NOMO-1 treated with DMSO at 0.1 percent for 48 hours (cell line): ENCODE data around the gene WIPF2.

Experiments used
- DNase-seq: peaks from one replicate; lab custom pipeline; 2025; ENCODE audit not compliant: unreplicated experiment; lab: John Stamatoyannopoulos, UW

Gene WIPF2

GRCh38 chr17:40244255-40244654 lies 25.2 kb downstream of the WIPF2 start:
- no peak for DNase-seq

- no peak for DNase-seq
Measured at GRCh38 chr17:40247926-40248495, 28.9 kb downstream of the WIPF2 start.

GRCh38 chr17:40248507-40248906 lies 29.4 kb downstream of the WIPF2 start:
- DNase-seq, result no peak

GRCh38 chr17:40251576-40251975 lies 32.5 kb downstream of the WIPF2 start:
- DNase-seq, result no peak

- DNase-seq, result no peak
Measured at GRCh38 chr17:40253565-40253964, 34.5 kb downstream of the WIPF2 start.

- no peak for DNase-seq
Measured at GRCh38 chr17:40259505-40259904, 40.4 kb downstream of the WIPF2 start.

GRCh38 chr17:40260528-40260927 lies 41.4 kb downstream of the WIPF2 start:
- DNase-seq, result no peak

- DNase-seq, result no peak
Measured at GRCh38 chr17:40264458-40265185, 45.5 kb downstream of the WIPF2 start.

GRCh38 chr17:40265337-40265736 lies 46.2 kb downstream of the WIPF2 start:
- no peak for DNase-seq

- DNase-seq, result no peak
Measured at GRCh38 chr17:40266882-40267281, 47.8 kb downstream of the WIPF2 start.

GRCh38 chr17:40268141-40268712 lies 49.1 kb downstream of the WIPF2 start:
- DNase-seq, result no peak

GRCh38 chr17:40278414-40278813 lies 59.3 kb downstream of the WIPF2 start:
- DNase-seq, result no peak

- DNase-seq, result no peak
Measured at GRCh38 chr17:40279402-40279801, 60.3 kb downstream of the WIPF2 start.

- no peak for DNase-seq
Measured at GRCh38 chr17:40281663-40282062, 62.6 kb downstream of the WIPF2 start.

GRCh38 chr17:40283662-40284061 lies 64.6 kb downstream of the WIPF2 start:
- peak; percentile 33 for DNase-seq

GRCh38 chr17:40284085-40284713 lies 65.1 kb downstream of the WIPF2 start:
- no peak for DNase-seq

GRCh38 chr17:40286473-40286872 lies 67.4 kb downstream of the WIPF2 start:
- no peak for DNase-seq

- DNase-seq, result no peak
Measured at GRCh38 chr17:40287159-40287493, 68.0 kb downstream of the WIPF2 start.

GRCh38 chr17:40287494-40288369 lies 68.6 kb downstream of the WIPF2 start, which contains the start of gene CDC6:
Gene CDC6, plus strand, starts transcription at chr17:40287879. Its CDS starts 1,542 bp downstream, at chr17:40289421.
- DNase-seq, result peak; percentile 100

- peak; percentile 68 for DNase-seq
Measured at GRCh38 chr17:40290629-40291280, 71.7 kb downstream of the WIPF2 start.

GRCh38 chr17:40291281-40291664 lies 72.2 kb downstream of the WIPF2 start:
- no peak for DNase-seq
